ENCODE results near the gene GAS1. TPM values are rescaled to one million over a fixed set of nuclear protein-coding genes. Genes with fewer than 3 reads are reported as not detected.

GAS1 gene, protein sequence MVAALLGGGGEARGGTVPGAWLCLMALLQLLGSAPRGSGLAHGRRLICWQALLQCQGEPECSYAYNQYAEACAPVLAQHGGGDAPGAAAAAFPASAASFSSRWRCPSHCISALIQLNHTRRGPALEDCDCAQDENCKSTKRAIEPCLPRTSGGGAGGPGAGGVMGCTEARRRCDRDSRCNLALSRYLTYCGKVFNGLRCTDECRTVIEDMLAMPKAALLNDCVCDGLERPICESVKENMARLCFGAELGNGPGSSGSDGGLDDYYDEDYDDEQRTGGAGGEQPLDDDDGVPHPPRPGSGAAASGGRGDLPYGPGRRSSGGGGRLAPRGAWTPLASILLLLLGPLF
- polyA plus RNA-seq (2013, experiment 1 of 2) = 22.5 TPM
- 23.1 TPM for polyA plus RNA-seq (2013, experiment 2 of 2)

DNA sequence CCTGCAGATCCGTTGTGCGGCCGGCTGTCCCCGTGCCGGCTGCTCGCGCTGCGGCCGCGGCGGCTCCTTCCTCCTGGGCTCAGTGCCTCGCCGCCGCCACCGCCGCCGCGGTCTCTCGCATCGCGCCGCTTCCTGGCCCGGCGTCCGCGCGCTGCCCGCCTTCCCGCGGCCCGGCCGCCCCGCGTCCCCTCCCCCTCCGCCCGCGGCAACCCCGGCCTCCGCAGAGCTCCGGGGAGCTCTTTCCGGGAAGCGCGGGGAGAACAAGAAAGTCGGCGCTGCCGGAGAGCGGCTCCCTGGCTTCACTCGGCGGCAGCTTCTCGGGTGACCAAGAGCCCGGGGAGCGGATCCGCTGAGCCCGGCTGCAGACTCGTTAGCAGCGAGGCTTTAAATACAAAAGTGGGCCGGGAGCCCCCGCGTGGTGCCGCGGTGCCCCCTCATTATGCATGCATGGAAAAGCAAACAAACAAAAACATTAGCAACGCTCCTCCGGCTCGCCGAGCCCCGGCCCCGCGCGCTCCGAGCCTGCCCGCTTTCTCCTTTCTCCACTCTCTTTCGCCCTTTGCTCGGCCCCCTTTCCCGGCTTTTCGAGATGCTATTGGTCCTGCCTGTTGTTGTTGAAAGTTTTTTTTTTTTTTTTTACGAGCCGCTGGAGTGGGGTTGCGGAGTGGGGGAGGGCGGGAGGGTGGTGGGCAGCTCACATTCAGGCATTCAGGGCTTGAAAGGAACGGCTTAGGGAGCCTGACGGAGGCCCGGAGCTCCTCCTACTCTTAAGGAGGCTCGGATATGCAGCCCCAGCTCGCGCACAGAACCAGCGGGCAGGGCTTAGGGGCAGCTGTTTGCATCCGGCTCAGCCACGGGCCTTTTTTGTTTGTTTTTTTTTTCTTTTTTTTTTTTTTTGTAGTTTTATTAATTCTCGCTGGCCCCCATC lies at the start of gene GAS1:
Gene GAS1, minus strand, starts transcription at position 361 of the 928 bp plus-strand sequence. CDS start 727 bp downstream, outside the sequence.
- H4K91ac ChIP-seq (ENCODE audit: low read length) = peak within 1 kb of the TSS; percentile 86
- no peak within 1 kb of the TSS for H2BK15ac ChIP-seq (ENCODE audit: low read depth, poor library complexity, severe bottlenecking)
- H3K18ac ChIP-seq (ENCODE audit: low read depth in 1 of 2, low read length in 2 of 2) = peak within 1 kb of the TSS; percentile 91 to 96
- peak within 1 kb of the TSS in 1 of 2 experiments; percentile 48 for H2BK12ac ChIP-seq (ENCODE audit: low read length in 2 of 2)
- H3K4ac ChIP-seq (ENCODE audit: low read depth in 1 of 2, low read length in 2 of 2) = peak within 1 kb of the TSS; percentile 26 to 64
- H2AFZ ChIP-seq (ENCODE audit: low read depth, low read length) = peak within 1 kb of the TSS; percentile 67
- peak within 1 kb of the TSS; percentile 92 for H2BK5ac ChIP-seq (ENCODE audit: low read depth, low read length, poor library complexity, severe bottlenecking)
- H3K9ac ChIP-seq (ENCODE audit: low read length) = peak within 1 kb of the TSS; percentile 100
- no peak within 1 kb of the TSS for H2AK5ac ChIP-seq (ENCODE audit: low read length, severe bottlenecking)
- H3K27ac ChIP-seq (ENCODE audit: low read length, poor library complexity, severe bottlenecking) = peak within 1 kb of the TSS; percentile 97
- H3K4me3 ChIP-seq (ENCODE audit: insufficient read depth in 1 of 2, low read depth in 1 of 2, low read length in 2 of 2) = peak within 1 kb of the TSS; percentile 93 to 94
- under 1% methylated on average over 81 of the region's 89 CpGs for whole genome bisulfite sequencing
- peak within 1 kb of the TSS; percentile 94 for H2BK120ac ChIP-seq (ENCODE audit: low read depth, low read length)
- H4K8ac ChIP-seq (ENCODE audit: low read length) = peak within 1 kb of the TSS; percentile 41
- no peaks in the 10 kb centered on the region for H3K9me3 ChIP-seq (ENCODE audit: control insufficient read depth, low read length)
- peak within 1 kb of the TSS in 1 of 2 experiments; percentile 60 for H3K23ac ChIP-seq (ENCODE audit: low read length in 2 of 2)
- H3K27me3 ChIP-seq (ENCODE audit: control insufficient read depth in 1 of 2, insufficient read depth in 1 of 2, low read length in 2 of 2) = no peaks in the 10 kb centered on the region
- H3K4me1 ChIP-seq (ENCODE audit: control insufficient read depth, insufficient read depth, low read depth, low read length) = peaks cover 7% of the 10 kb centered on the region
- DNase-seq = peak; percentile 96
- peak within 1 kb of the TSS in 1 of 2 experiments; percentile 80 for H3K14ac ChIP-seq (ENCODE audit: low read length in 2 of 2)
- H3K36me3 ChIP-seq (ENCODE audit: control insufficient read depth in 1 of 2, insufficient read depth in 2 of 2, low read depth in 1 of 2, low read length in 2 of 2) = peaks cover 0 to 15% of the 10 kb centered on the region in 2 experiments
- peak within 1 kb of the TSS; percentile 99 for H3K4me2 ChIP-seq (ENCODE audit: low read length, poor library complexity, severe bottlenecking)
- peaks cover 3% of the 10 kb centered on the region for H3K79me1 ChIP-seq (replicated peaks; ENCODE audit: low read length, poor library complexity, severe bottlenecking)

DNA sequence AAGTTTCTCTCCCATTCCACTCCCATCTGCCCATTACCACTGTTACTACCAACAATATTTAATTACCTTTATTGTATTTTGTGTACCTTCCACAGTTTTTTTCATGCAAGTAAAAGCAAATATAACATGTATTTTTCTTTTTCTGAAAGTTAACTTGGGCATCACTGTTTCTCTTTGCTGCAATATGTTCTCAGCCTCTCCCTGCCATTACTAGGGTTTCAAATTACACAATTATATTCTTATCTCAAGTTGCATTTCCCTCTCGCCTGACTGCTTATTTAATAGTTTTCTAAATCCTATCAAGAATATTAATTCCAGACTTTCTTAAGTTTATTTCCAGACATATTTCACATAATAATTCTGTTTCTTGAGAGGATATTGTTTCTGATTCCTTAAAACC lies 46.9 kb upstream of the GAS1 start:
- Histone ChIP-seq H3K27ac (ENCODE audit: low read length, poor library complexity, severe bottlenecking) (no peak overlapping the region), H3K4me2 (ENCODE audit: low read length, poor library complexity, severe bottlenecking) (no peak overlapping the region), H3K23ac (ENCODE audit: low read length in 2 of 2) (no peak overlapping the region), H3K27me3 (ENCODE audit: control insufficient read depth in 1 of 2, insufficient read depth in 1 of 2, low read length in 2 of 2) (no peaks in the 10 kb centered on the region), H3K18ac (ENCODE audit: low read depth in 1 of 2, low read length in 2 of 2) (no peak overlapping the region), H3K4me1 (ENCODE audit: control insufficient read depth, insufficient read depth, low read depth, low read length) (no peaks in the 10 kb centered on the region), H3K4ac (ENCODE audit: low read depth in 1 of 2, low read length in 2 of 2) (no peak overlapping the region), H3K14ac (ENCODE audit: low read length in 2 of 2) (no peak overlapping the region), H2AFZ (ENCODE audit: low read depth, low read length) (no peak overlapping the region), H4K8ac (ENCODE audit: low read length) (no peak overlapping the region), H2BK5ac (ENCODE audit: low read depth, low read length, poor library complexity, severe bottlenecking) (no peak overlapping the region), H2AK5ac (ENCODE audit: low read length, severe bottlenecking) (no peak overlapping the region), H3K9ac (ENCODE audit: low read length) (no peak overlapping the region), H3K36me3 (ENCODE audit: control insufficient read depth in 1 of 2, insufficient read depth in 2 of 2, low read depth in 1 of 2, low read length in 2 of 2) (no peaks in the 10 kb centered on the region), H2BK12ac (ENCODE audit: low read length in 2 of 2) (no peak overlapping the region), H2BK15ac (ENCODE audit: low read depth, poor library complexity, severe bottlenecking) (no peak overlapping the region), H3K4me3 (ENCODE audit: insufficient read depth in 1 of 2, low read depth in 1 of 2, low read length in 2 of 2) (no peak overlapping the region), H4K91ac (ENCODE audit: low read length) (no peak overlapping the region), H3K9me3 (ENCODE audit: control insufficient read depth, low read length) (no peaks in the 10 kb centered on the region), H2BK120ac (ENCODE audit: low read depth, low read length) (no peak overlapping the region), H3K79me1 (replicated peaks; ENCODE audit: low read length, poor library complexity, severe bottlenecking) (no peaks in the 10 kb centered on the region)
- 100% methylated on average over 1 of the region's 1 CpG for WGBS
- DNase-seq = no peak

DNA sequence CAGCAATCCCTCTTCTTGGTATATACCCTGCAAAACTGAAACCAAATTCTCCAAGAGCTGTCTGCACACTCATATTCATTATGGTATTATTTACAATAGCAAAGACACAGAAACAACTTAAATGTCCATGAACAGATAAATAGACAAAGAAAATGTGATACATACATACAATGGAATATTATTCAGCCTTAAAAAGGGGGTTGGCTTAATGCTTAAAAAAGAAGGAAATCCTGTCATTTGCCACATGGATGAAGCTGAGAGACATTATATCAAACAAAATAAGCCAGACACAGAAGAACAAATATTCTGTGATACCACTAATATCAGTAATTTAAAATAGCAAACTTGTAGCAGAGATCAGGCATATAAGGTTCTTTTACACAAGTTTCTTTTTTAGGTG lies 46.5 kb upstream of the GAS1 start:
- H2BK120ac ChIP-seq (ENCODE audit: low read depth, low read length) = no peak overlapping the region
- no peak overlapping the region for H2BK15ac ChIP-seq (ENCODE audit: low read depth, poor library complexity, severe bottlenecking)
- H3K79me1 ChIP-seq (replicated peaks; ENCODE audit: low read length, poor library complexity, severe bottlenecking) = no peaks in the 10 kb centered on the region
- H3K4me1 ChIP-seq (ENCODE audit: control insufficient read depth, insufficient read depth, low read depth, low read length) = no peaks in the 10 kb centered on the region
- H3K9ac ChIP-seq (ENCODE audit: low read length) = no peak overlapping the region
- H4K91ac ChIP-seq (ENCODE audit: low read length) = no peak overlapping the region
- no peak overlapping the region for H3K27ac ChIP-seq (ENCODE audit: low read length, poor library complexity, severe bottlenecking)
- no peak overlapping the region for H2BK5ac ChIP-seq (ENCODE audit: low read depth, low read length, poor library complexity, severe bottlenecking)
- no peak overlapping the region for H3K23ac ChIP-seq (ENCODE audit: low read length in 2 of 2)
- no peak overlapping the region for H3K14ac ChIP-seq (ENCODE audit: low read length in 2 of 2)
- H2AFZ ChIP-seq (ENCODE audit: low read depth, low read length) = no peak overlapping the region
- DNase-seq = no peak
- no peak overlapping the region for H3K4ac ChIP-seq (ENCODE audit: low read depth in 1 of 2, low read length in 2 of 2)
- no peak overlapping the region for H3K18ac ChIP-seq (ENCODE audit: low read depth in 1 of 2, low read length in 2 of 2)
- no peak overlapping the region for H2BK12ac ChIP-seq (ENCODE audit: low read length in 2 of 2)
- no peak overlapping the region for H3K4me2 ChIP-seq (ENCODE audit: low read length, poor library complexity, severe bottlenecking)
- H2AK5ac ChIP-seq (ENCODE audit: low read length, severe bottlenecking) = no peak overlapping the region
- H4K8ac ChIP-seq (ENCODE audit: low read length) = no peak overlapping the region
- no peak overlapping the region for H3K4me3 ChIP-seq (ENCODE audit: insufficient read depth in 1 of 2, low read depth in 1 of 2, low read length in 2 of 2)
- no peaks in the 10 kb centered on the region for H3K9me3 ChIP-seq (ENCODE audit: control insufficient read depth, low read length)
- no peaks in the 10 kb centered on the region for H3K27me3 ChIP-seq (ENCODE audit: control insufficient read depth in 1 of 2, insufficient read depth in 1 of 2, low read length in 2 of 2)
- H3K36me3 ChIP-seq (ENCODE audit: control insufficient read depth in 1 of 2, insufficient read depth in 2 of 2, low read depth in 1 of 2, low read length in 2 of 2) = no peaks in the 10 kb centered on the region

DNA sequence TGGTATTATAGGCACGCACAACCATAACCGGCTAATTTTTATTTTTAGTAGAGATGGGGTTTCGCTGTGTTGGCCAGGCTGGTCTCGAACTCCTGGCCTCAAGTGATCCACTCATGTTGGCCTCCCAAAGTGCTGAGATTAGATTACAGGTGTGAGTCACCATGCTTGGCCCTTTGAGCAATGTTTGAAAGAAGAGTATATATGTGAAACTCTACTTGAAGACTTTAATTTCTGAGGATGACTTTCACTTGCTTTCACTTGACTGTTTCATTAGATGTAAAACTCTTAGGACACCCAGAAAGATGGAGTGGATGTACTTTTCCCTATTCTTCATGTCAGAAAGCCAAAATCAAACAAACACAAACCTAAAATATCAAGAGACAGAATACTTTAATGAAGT lies 43.8 kb upstream of the GAS1 start:
- no peak overlapping the region for H3K23ac ChIP-seq (ENCODE audit: low read length in 2 of 2)

More for the DNA sequence above, 43.8 kb upstream of the GAS1 start:
- WGBS = 46% methylated on average over 4 of the region's 4 CpGs
- H3K36me3 ChIP-seq (ENCODE audit: control insufficient read depth in 1 of 2, insufficient read depth in 2 of 2, low read depth in 1 of 2, low read length in 2 of 2) = no peaks in the 10 kb centered on the region
- no peak overlapping the region for H2BK15ac ChIP-seq (ENCODE audit: low read depth, poor library complexity, severe bottlenecking)
- no peaks in the 10 kb centered on the region for H3K27me3 ChIP-seq (ENCODE audit: control insufficient read depth in 1 of 2, insufficient read depth in 1 of 2, low read length in 2 of 2)
- H3K4me1 ChIP-seq (ENCODE audit: control insufficient read depth, insufficient read depth, low read depth, low read length) = no peaks in the 10 kb centered on the region
- no peak overlapping the region for H3K14ac ChIP-seq (ENCODE audit: low read length in 2 of 2)
- no peak overlapping the region for H3K4me2 ChIP-seq (ENCODE audit: low read length, poor library complexity, severe bottlenecking)
- H3K4ac ChIP-seq (ENCODE audit: low read depth in 1 of 2, low read length in 2 of 2) = no peak overlapping the region
- H4K91ac ChIP-seq (ENCODE audit: low read length) = no peak overlapping the region
- no peak overlapping the region for H4K8ac ChIP-seq (ENCODE audit: low read length)
- no peak overlapping the region for H2BK5ac ChIP-seq (ENCODE audit: low read depth, low read length, poor library complexity, severe bottlenecking)
- H2AFZ ChIP-seq (ENCODE audit: low read depth, low read length) = no peak overlapping the region
- no peak overlapping the region for H2BK120ac ChIP-seq (ENCODE audit: low read depth, low read length)
- DNase-seq = no peak
- H3K9me3 ChIP-seq (ENCODE audit: control insufficient read depth, low read length) = no peaks in the 10 kb centered on the region
- no peak overlapping the region for H2AK5ac ChIP-seq (ENCODE audit: low read length, severe bottlenecking)
- H3K18ac ChIP-seq (ENCODE audit: low read depth in 1 of 2, low read length in 2 of 2) = no peak overlapping the region
- no peak overlapping the region for H3K9ac ChIP-seq (ENCODE audit: low read length)
- H2BK12ac ChIP-seq (ENCODE audit: low read length in 2 of 2) = no peak overlapping the region
- H3K79me1 ChIP-seq (replicated peaks; ENCODE audit: low read length, poor library complexity, severe bottlenecking) = no peaks in the 10 kb centered on the region
- no peak overlapping the region for H3K4me3 ChIP-seq (ENCODE audit: insufficient read depth in 1 of 2, low read depth in 1 of 2, low read length in 2 of 2)
- H3K27ac ChIP-seq (ENCODE audit: low read length, poor library complexity, severe bottlenecking) = no peak overlapping the region

All from mesenchymal stem cell (in vitro differentiated cells and primary cell).